GM12892 (cell line): ENCODE data around the gene EDEM1.

Experiments used
- POLR2A ChIP-seq: IDR thresholded peaks from 2 replicates; pipeline ENCODE4 v1.6.1; 2011; ENCODE audit warnings: low read depth, low read length, control low read depth
- POLR2AphosphoS5 ChIP-seq: IDR thresholded peaks from 2 replicates; pipeline ENCODE4 v1.6.1; 2011; ENCODE audit warnings: low read depth, low read length, control low read depth
- TAF1 ChIP-seq: IDR thresholded peaks from 2 replicates; pipeline ENCODE4 v1.6.1; 2011; ENCODE audit warnings: low read depth, mild to moderate bottlenecking, control low read depth, low read length, borderline replicate concordance

GRCh38 chr3:5145120-5145519 lies 42.4 kb upstream of the EDEM1 start:
- TF ChIP-seq POLR2A (no peak), POLR2AphosphoS5 (no peak), TAF1 (no peak)
